ENCODE data around the gene BTG2. TPM values are rescaled to one million over a fixed set of nuclear protein-coding genes. Genes with fewer than 3 reads are reported as not detected.

The BTG2 gene
- total and polyA plus RNA-seq, 2 experiments from 2014 or later, result 6.3 to 9.1 TPM

DNA sequence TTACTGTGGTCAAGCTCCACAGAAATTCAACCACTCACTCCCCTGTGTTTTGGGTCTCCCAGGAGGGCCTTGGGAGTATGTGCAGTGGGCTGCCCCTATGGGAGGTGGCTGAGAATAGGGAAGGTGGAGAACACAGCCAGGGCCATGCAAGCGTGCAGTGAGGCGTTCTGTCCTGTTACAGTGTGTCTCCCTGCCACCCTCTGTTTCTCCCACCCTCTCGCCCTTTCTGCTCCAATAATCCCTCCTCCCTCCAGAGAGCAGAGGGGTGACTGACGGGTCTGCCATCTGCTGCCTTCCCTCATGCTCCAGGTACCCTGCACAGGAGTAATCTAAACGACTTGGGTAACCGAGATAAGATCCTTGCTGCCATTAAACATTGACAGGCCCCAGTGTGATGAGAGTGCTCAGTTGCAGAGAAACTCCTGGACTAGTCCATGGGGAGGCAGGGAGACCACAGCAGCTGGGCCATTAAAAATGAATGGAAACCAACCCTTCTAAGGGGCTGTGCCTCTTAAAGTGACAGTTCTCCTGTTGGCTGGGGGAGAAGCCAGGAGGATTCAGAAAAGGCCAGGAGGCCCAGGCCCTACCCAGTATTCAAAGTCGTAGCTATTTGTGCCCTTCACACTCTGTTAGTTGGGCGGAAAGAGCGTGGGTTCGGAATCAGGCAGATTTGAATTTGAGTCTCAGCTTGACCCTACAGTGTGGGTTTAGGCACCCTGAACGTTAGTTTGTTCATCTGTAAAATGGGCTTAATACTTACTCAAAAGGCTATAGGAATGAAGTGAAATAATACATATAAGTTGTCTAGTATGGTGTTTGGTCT is 22.4 kb upstream of the BTG2 start:
- H2AFZ ChIP-seq, result no peak overlapping the region
- TF ChIP-seq ETS1 (IDR thresholded peaks at IDR 0.05) (no peak), EZH2 (IDR thresholded peaks at IDR 0.05; ENCODE audit: low read depth, unreplicated experiment) (no peak), REST (IDR thresholded peaks at IDR 0.05; ENCODE audit: unreplicated experiment) (no peak), JUNB (IDR thresholded peaks at IDR 0.05; ENCODE audit: unreplicated experiment) (no peak), POLR2AphosphoS5 (IDR thresholded peaks at IDR 0.05; ENCODE audit: low read depth) (no peak), ZNF331 (CRISPR knock-in tag; IDR thresholded peaks at IDR 0.05; ENCODE audit: low read depth) (no peak), EZH2phosphoT487 (IDR thresholded peaks at IDR 0.05; ENCODE audit: unreplicated experiment) (no peak), CREB1 (CRISPR knock-in tag; IDR thresholded peaks at IDR 0.05; ENCODE audit: low read depth) (no peak), NANOG (IDR thresholded peaks at IDR 0.05; ENCODE audit: borderline replicate concordance) (no peak), ZNF114 (CRISPR knock-in tag; IDR thresholded peaks at IDR 0.05) (no peak), STAT1 (IDR thresholded peaks at IDR 0.05; ENCODE audit: unreplicated experiment) (no peak)
- TF ChIP-seq, protein P1, sequence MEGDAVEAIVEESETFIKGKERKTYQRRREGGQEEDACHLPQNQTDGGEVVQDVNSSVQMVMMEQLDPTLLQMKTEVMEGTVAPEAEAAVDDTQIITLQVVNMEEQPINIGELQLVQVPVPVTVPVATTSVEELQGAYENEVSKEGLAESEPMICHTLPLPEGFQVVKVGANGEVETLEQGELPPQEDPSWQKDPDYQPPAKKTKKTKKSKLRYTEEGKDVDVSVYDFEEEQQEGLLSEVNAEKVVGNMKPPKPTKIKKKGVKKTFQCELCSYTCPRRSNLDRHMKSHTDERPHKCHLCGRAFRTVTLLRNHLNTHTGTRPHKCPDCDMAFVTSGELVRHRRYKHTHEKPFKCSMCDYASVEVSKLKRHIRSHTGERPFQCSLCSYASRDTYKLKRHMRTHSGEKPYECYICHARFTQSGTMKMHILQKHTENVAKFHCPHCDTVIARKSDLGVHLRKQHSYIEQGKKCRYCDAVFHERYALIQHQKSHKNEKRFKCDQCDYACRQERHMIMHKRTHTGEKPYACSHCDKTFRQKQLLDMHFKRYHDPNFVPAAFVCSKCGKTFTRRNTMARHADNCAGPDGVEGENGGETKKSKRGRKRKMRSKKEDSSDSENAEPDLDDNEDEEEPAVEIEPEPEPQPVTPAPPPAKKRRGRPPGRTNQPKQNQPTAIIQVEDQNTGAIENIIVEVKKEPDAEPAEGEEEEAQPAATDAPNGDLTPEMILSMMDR (conservative IDR thresholded peaks at IDR 0.05; ENCODE audit: low read depth in 2 of 2), result no peak
- TF ChIP-seq, protein P2, sequence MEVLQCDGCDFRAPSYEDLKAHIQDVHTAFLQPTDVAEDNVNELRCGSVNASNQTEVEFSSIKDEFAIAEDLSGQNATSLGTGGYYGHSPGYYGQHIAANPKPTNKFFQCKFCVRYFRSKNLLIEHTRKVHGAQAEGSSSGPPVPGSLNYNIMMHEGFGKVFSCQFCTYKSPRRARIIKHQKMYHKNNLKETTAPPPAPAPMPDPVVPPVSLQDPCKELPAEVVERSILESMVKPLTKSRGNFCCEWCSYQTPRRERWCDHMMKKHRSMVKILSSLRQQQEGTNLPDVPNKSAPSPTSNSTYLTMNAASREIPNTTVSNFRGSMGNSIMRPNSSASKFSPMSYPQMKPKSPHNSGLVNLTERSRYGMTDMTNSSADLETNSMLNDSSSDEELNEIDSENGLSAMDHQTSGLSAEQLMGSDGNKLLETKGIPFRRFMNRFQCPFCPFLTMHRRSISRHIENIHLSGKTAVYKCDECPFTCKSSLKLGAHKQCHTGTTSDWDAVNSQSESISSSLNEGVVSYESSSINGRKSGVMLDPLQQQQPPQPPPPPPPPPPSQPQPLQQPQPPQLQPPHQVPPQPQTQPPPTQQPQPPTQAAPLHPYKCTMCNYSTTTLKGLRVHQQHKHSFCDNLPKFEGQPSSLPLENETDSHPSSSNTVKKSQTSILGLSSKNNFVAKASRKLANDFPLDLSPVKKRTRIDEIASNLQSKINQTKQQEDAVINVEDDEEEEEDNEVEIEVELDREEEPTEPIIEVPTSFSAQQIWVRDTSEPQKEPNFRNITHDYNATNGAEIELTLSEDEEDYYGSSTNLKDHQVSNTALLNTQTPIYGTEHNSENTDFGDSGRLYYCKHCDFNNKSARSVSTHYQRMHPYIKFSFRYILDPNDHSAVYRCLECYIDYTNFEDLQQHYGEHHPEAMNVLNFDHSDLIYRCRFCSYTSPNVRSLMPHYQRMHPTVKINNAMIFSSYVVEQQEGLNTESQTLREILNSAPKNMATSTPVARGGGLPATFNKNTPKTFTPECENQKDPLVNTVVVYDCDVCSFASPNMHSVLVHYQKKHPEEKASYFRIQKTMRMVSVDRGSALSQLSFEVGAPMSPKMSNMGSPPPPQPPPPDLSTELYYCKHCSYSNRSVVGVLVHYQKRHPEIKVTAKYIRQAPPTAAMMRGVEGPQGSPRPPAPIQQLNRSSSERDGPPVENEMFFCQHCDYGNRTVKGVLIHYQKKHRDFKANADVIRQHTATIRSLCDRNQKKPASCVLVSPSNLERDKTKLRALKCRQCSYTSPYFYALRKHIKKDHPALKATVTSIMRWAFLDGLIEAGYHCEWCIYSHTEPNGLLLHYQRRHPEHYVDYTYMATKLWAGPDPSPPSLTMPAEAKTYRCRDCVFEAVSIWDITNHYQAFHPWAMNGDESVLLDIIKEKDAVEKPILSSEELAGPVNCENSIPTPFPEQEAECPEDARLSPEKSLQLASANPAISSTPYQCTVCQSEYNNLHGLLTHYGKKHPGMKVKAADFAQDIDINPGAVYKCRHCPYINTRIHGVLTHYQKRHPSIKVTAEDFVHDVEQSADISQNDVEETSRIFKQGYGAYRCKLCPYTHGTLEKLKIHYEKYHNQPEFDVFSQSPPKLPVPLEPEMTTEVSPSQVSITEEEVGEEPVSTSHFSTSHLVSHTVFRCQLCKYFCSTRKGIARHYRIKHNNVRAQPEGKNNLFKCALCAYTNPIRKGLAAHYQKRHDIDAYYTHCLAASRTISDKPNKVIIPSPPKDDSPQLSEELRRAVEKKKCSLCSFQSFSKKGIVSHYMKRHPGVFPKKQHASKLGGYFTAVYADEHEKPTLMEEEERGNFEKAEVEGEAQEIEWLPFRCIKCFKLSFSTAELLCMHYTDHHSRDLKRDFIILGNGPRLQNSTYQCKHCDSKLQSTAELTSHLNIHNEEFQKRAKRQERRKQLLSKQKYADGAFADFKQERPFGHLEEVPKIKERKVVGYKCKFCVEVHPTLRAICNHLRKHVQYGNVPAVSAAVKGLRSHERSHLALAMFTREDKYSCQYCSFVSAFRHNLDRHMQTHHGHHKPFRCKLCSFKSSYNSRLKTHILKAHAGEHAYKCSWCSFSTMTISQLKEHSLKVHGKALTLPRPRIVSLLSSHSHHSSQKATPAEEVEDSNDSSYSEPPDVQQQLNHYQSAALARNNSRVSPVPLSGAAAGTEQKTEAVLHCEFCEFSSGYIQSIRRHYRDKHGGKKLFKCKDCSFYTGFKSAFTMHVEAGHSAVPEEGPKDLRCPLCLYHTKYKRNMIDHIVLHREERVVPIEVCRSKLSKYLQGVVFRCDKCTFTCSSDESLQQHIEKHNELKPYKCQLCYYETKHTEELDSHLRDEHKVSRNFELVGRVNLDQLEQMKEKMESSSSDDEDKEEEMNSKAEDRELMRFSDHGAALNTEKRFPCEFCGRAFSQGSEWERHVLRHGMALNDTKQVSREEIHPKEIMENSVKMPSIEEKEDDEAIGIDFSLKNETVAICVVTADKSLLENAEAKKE (CRISPR knock-in tag; IDR thresholded peaks at IDR 0.05), result no peak
- Mint-ChIP-seq H3K27ac (no peak overlapping the region), H3K4me1 (peaks cover 34% of the 10 kb centered on the region), H3K4me3 (no peak overlapping the region), H3K36me3 (ENCODE audit: low read depth) (no peaks in the 10 kb centered on the region), H3K27me3 (ENCODE audit: insufficient read depth, low read depth, poor library complexity) (peaks cover 18% of the 10 kb centered on the region), H3K9me3 (no peaks in the 10 kb centered on the region)
- H3F3A ChIP-seq (replicated peaks; ENCODE audit: low read depth), result no peaks in the 10 kb centered on the region
- H3K4me3 ChIP-seq, result no peak overlapping the region
- no peak overlapping the region for H3K4me2 ChIP-seq
- no peaks in the 10 kb centered on the region for H3K36me3 ChIP-seq (ENCODE audit: insufficient read depth)
- peaks cover 18% of the 10 kb centered on the region for H3K4me1 ChIP-seq (ENCODE audit: insufficient read depth)
- H3K27ac ChIP-seq (ENCODE audit: low read depth), result no peak overlapping the region
- DNase-seq (ENCODE audit: low spot score) (no peak), ATAC-seq (no peak)
- H3K9me2 ChIP-seq (ENCODE audit: insufficient read depth), result no peaks in the 10 kb centered on the region
- no peaks in the 10 kb centered on the region for H4K20me1 ChIP-seq (replicated peaks; ENCODE audit: insufficient read depth)
- H3K27me3 ChIP-seq (ENCODE audit: insufficient read depth), result peaks cover 8% of the 10 kb centered on the region
- no peaks in the 10 kb centered on the region for H3K79me2 ChIP-seq (replicated peaks; ENCODE audit: insufficient read depth)
